Neural cell (in vitro differentiated cells): ENCODE results near the gene PADI4. TPM values are rescaled to one million over a fixed set of nuclear protein-coding genes. Genes with fewer than 3 reads are reported as not detected.

Experiments used
- H2AFZ ChIP-seq: fragments of 200-600, 300-800 bp; sonication (generic), shearing (Covaris generic); 2 replicates; pipeline ENCODE4 v1.6.0; 2014; ENCODE audit warnings: low read depth, mild to moderate bottlenecking, antibody characterized with exemption, low read length, moderate library complexity
- H3F3A ChIP-seq: fragments of 200-600 bp; shearing (Covaris generic); 2 replicates; pipeline ENCODE4 v1.6.1; 2016; ENCODE audit warnings: mild to moderate bottlenecking, moderate library complexity, mixed read lengths, antibody characterized with exemption, low read length; ENCODE audit not compliant: insufficient read depth, poor library complexity, severe bottlenecking
- H3K27ac ChIP-seq: fragments of 200-600, 300-800 bp; sonication (generic), shearing (Covaris generic); 2 replicates; pipeline ENCODE4 v1.5.1; 2014; ENCODE audit warnings: mild to moderate bottlenecking, low read length, moderate library complexity
- H3K27me3 ChIP-seq: fragments of 300-800, 200-600 bp; sonication (generic), shearing (Covaris generic); 2 replicates; pipeline ENCODE4 v1.6.0; 2014; ENCODE audit warnings: mild to moderate bottlenecking, low read depth, low read length, moderate library complexity; ENCODE audit not compliant: insufficient read depth
- H3K36me3 ChIP-seq: fragments of 300-800, 200-600 bp; sonication (generic), shearing (Covaris generic); 2 replicates; pipeline ENCODE4 v1.5.1; 2014; ENCODE audit warnings: mild to moderate bottlenecking, antibody characterized with exemption, low read length, moderate library complexity; ENCODE audit not compliant: insufficient read depth
- H3K4me2 ChIP-seq: fragments of 300-800, 200-600 bp; sonication (generic), shearing (Covaris generic); 2 replicates; pipeline ENCODE4 v1.6.0; 2014; ENCODE audit warnings: mild to moderate bottlenecking, low read length
- H3K4me3 ChIP-seq: fragments of 300-800, 200-600 bp; sonication (generic), shearing (Covaris generic); 2 replicates; pipeline ENCODE4 v1.5.1; 2014; ENCODE audit warnings: mild to moderate bottlenecking, low read length, moderate library complexity
- H3K79me2 ChIP-seq: fragments of 200-600 bp; shearing (Covaris generic); replicated peaks from 2 replicates; pipeline ENCODE4 v1.6.0; 2014; ENCODE audit warnings: mild to moderate bottlenecking, low read length, moderate library complexity; ENCODE audit not compliant: insufficient read depth
- H3K9ac ChIP-seq: fragments of 300-800, 200-600 bp; sonication (generic), shearing (Covaris generic); 2 replicates; pipeline ENCODE4 v1.6.1; 2016; ENCODE audit warnings: mild to moderate bottlenecking, low read length, mixed read lengths
- H3K9me2 ChIP-seq: fragments of 200-600 bp; shearing (Covaris generic); 2 replicates; pipeline ENCODE4 v1.6.1; 2016; ENCODE audit warnings: mild to moderate bottlenecking, low read length, mixed read lengths; ENCODE audit not compliant: insufficient read depth
- H3K9me3 ChIP-seq: fragments of 200-600, 300-800 bp; sonication (generic), shearing (Covaris generic); 2 replicates; pipeline ENCODE4 v1.6.1; 2016; ENCODE audit warnings: mild to moderate bottlenecking, mixed run types, low read length, moderate library complexity, mixed read lengths
- H4K20me1 ChIP-seq: fragments of 200-600 bp; shearing (Covaris generic); 2 replicates; pipeline ENCODE4 v1.6.1; 2016; ENCODE audit warnings: mild to moderate bottlenecking, mixed run types; ENCODE audit not compliant: insufficient read depth
- EP300 ChIP-seq: fragments of 450-650 bp; conservative IDR thresholded peaks from 2 replicates; pipeline ENCODE4 v1.6.1; 2014; ENCODE audit warnings: antibody characterized with exemption, mild to moderate bottlenecking, moderate library complexity; ENCODE audit not compliant: poor library complexity, severe bottlenecking
- EZH2 ChIP-seq: fragments of 200-600, 300-800 bp; shearing (Covaris generic), sonication (generic); IDR thresholded peaks from 2 replicates; pipeline ENCODE4 v1.6.1; 2014; ENCODE audit warnings: antibody characterized with exemption, low read length, borderline replicate concordance, mild to moderate bottlenecking; ENCODE audit not compliant: insufficient read depth, poor library complexity, severe bottlenecking
- MXI1 ChIP-seq: fragments of 450-650 bp; conservative IDR thresholded peaks from 2 replicates; pipeline ENCODE4 v1.6.1; 2014; ENCODE audit warnings: antibody characterized with exemption, mild to moderate bottlenecking; ENCODE audit not compliant: poor library complexity, severe bottlenecking
- POLR2AphosphoS5 ChIP-seq: IDR thresholded peaks from 2 replicates; pipeline ENCODE4 v1.6.1; 2012
- RAD21 ChIP-seq: fragments of 450-650 bp; conservative IDR thresholded peaks from 2 replicates; pipeline ENCODE4 v1.6.1; 2014; ENCODE audit warnings: antibody characterized with exemption, mild to moderate bottlenecking, moderate library complexity
- SMC3 ChIP-seq: fragments of 450-650 bp; conservative IDR thresholded peaks from 2 replicates; pipeline ENCODE4 v1.6.1; 2014; ENCODE audit warnings: antibody characterized with exemption, mild to moderate bottlenecking, moderate library complexity; ENCODE audit not compliant: poor library complexity
- TAF1 ChIP-seq: IDR thresholded peaks from 2 replicates; pipeline ENCODE4 v1.6.1; 2012; ENCODE audit warnings: low read depth
- polyA plus RNA-seq: library from polyadenylated mRNA; depleted of rRNA; stranded (reverse); fragments of >200 nt; gene quantifications from 2 replicates; pipeline ENCODE4 v1.2.3, GENCODE V29; 2014
- TF ChIP-seq, protein P1 (sequence below): fragments of 450-650 bp; IDR thresholded peaks from 2 replicates; pipeline ENCODE4 v1.5.1; 2014; ENCODE audit warnings: antibody characterized with exemption, mild to moderate bottlenecking, moderate library complexity; ENCODE audit not compliant: poor library complexity, severe bottlenecking
- TF ChIP-seq, protein P2 (sequence below): IDR thresholded peaks from 2 replicates; pipeline ENCODE4 v1.6.1; 2012; ENCODE audit warnings: borderline replicate concordance

The PADI4 gene
- polyA plus RNA-seq, 1 donor from 2014 or later = not detected

DNA sequence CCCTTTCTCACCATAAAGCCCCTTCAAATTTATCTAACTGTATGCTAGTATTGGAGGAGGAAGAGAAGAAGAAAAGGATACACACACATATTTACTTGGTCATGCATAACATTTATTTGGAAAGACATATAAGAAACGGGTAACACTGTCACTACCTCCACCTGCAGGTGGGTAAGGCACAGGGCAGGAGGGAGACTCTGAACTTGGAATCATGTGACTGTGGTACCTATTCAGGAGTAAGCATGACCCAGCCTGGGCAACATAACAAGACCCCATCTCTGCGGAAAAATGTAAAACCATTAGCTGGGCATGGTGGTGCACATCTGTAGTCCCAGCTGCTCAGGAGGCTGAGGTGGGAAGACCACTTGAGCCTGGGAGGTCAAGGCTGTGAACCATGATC lies 62.6 kb downstream of the PADI4 start:
- no peak overlapping the region for H3K27ac ChIP-seq
- no peak overlapping the region for H3K4me3 ChIP-seq
- no peaks in the 10 kb centered on the region for H3K9me3 ChIP-seq
- no peaks in the 10 kb centered on the region for H3K79me2 ChIP-seq
- H3F3A ChIP-seq = no peaks in the 10 kb centered on the region
- H3K27me3 ChIP-seq = no peaks in the 10 kb centered on the region
- H2AFZ ChIP-seq = no peak overlapping the region
- no peaks in the 10 kb centered on the region for H3K9me2 ChIP-seq
- no peaks in the 10 kb centered on the region for H3K36me3 ChIP-seq
- no peaks in the 10 kb centered on the region for H4K20me1 ChIP-seq
- no peak overlapping the region for H3K9ac ChIP-seq
- TF ChIP-seq TAF1 = no peak
- TF ChIP-seq EP300 = no peak
- TF ChIP-seq, protein P1, sequence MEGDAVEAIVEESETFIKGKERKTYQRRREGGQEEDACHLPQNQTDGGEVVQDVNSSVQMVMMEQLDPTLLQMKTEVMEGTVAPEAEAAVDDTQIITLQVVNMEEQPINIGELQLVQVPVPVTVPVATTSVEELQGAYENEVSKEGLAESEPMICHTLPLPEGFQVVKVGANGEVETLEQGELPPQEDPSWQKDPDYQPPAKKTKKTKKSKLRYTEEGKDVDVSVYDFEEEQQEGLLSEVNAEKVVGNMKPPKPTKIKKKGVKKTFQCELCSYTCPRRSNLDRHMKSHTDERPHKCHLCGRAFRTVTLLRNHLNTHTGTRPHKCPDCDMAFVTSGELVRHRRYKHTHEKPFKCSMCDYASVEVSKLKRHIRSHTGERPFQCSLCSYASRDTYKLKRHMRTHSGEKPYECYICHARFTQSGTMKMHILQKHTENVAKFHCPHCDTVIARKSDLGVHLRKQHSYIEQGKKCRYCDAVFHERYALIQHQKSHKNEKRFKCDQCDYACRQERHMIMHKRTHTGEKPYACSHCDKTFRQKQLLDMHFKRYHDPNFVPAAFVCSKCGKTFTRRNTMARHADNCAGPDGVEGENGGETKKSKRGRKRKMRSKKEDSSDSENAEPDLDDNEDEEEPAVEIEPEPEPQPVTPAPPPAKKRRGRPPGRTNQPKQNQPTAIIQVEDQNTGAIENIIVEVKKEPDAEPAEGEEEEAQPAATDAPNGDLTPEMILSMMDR = no peak
- no peak for TF ChIP-seq EZH2
- TF ChIP-seq POLR2AphosphoS5 = no peak
- no peak for TF ChIP-seq RAD21
- TF ChIP-seq, protein P2, sequence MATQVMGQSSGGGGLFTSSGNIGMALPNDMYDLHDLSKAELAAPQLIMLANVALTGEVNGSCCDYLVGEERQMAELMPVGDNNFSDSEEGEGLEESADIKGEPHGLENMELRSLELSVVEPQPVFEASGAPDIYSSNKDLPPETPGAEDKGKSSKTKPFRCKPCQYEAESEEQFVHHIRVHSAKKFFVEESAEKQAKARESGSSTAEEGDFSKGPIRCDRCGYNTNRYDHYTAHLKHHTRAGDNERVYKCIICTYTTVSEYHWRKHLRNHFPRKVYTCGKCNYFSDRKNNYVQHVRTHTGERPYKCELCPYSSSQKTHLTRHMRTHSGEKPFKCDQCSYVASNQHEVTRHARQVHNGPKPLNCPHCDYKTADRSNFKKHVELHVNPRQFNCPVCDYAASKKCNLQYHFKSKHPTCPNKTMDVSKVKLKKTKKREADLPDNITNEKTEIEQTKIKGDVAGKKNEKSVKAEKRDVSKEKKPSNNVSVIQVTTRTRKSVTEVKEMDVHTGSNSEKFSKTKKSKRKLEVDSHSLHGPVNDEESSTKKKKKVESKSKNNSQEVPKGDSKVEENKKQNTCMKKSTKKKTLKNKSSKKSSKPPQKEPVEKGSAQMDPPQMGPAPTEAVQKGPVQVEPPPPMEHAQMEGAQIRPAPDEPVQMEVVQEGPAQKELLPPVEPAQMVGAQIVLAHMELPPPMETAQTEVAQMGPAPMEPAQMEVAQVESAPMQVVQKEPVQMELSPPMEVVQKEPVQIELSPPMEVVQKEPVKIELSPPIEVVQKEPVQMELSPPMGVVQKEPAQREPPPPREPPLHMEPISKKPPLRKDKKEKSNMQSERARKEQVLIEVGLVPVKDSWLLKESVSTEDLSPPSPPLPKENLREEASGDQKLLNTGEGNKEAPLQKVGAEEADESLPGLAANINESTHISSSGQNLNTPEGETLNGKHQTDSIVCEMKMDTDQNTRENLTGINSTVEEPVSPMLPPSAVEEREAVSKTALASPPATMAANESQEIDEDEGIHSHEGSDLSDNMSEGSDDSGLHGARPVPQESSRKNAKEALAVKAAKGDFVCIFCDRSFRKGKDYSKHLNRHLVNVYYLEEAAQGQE = no peak
- no peak for TF ChIP-seq MXI1
- no peak for TF ChIP-seq SMC3
- H3K4me2 ChIP-seq = no peak overlapping the region

DNA sequence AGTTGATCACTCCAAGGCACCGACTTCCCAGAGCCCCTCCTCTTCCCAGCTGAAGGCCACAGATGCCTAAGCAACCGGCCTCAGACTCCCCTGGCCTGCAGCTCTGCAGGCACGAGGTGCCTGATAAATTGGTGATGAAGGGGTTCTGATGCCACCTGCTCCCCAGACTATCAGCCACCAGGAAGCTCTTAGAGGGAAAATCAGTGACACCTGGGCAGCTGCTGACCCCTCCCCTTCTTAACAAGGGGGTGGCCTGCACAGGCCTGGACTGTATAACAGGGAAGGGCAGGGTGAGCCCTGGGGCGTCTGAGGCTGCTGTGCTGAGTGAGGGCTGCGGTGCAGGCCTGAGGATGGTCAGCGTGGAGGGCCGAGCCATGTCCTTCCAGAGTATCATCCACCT lies 63.9 kb downstream of the PADI4 start, which contains the start of gene PADI6:
Gene PADI6, plus strand, starts transcription at position 301 of the 400 bp plus-strand sequence. Its CDS starts 50 bp downstream, at position 351.
- H3K27me3 ChIP-seq = no peaks in the 10 kb centered on the region
- H3K4me3 ChIP-seq = no peak within 1 kb of the TSS
- no peak within 1 kb of the TSS for H3K4me2 ChIP-seq
- no peaks in the 10 kb centered on the region for H3K9me2 ChIP-seq
- no peaks in the 10 kb centered on the region for H3K79me2 ChIP-seq
- no peaks in the 10 kb centered on the region for H3K9me3 ChIP-seq
- no peaks in the 10 kb centered on the region for H3K36me3 ChIP-seq
- H2AFZ ChIP-seq = no peak within 1 kb of the TSS
- H4K20me1 ChIP-seq = no peaks in the 10 kb centered on the region
- H3K27ac ChIP-seq = no peak within 1 kb of the TSS
- H3K9ac ChIP-seq = no peak within 1 kb of the TSS
- TF ChIP-seq, protein P2 = no peak
- TF ChIP-seq, protein P1 = no peak
- no peak for TF ChIP-seq SMC3
- no peaks in the 10 kb centered on the region for H3F3A ChIP-seq
